ENCODE results near the gene KYNU. TPM values are rescaled to one million over a fixed set of nuclear protein-coding genes. Genes with fewer than 3 reads are reported as not detected.

The KYNU gene
- total RNA-seq, 1 donor from 2014 or later: 1.0 TPM

GRCh38 chr2:142951190-142952007 is 73.9 kb downstream of the KYNU start:
- Histone ChIP-seq H3K9me3 (replicated peaks) (no peaks in the 10 kb centered on the region), H3K4me3 (no peak overlapping the region), H3K4me1 (no peaks in the 10 kb centered on the region), H3K36me3 (no peaks in the 10 kb centered on the region), H3K27ac (replicated peaks) (no peak overlapping the region), H3K27me3 (ENCODE audit: low read depth) (no peaks in the 10 kb centered on the region)
- no peak for DNase-seq
- intact Hi-C loops (cut with micrococcal nuclease): no loop called here
- TF ChIP-seq, protein P1, sequence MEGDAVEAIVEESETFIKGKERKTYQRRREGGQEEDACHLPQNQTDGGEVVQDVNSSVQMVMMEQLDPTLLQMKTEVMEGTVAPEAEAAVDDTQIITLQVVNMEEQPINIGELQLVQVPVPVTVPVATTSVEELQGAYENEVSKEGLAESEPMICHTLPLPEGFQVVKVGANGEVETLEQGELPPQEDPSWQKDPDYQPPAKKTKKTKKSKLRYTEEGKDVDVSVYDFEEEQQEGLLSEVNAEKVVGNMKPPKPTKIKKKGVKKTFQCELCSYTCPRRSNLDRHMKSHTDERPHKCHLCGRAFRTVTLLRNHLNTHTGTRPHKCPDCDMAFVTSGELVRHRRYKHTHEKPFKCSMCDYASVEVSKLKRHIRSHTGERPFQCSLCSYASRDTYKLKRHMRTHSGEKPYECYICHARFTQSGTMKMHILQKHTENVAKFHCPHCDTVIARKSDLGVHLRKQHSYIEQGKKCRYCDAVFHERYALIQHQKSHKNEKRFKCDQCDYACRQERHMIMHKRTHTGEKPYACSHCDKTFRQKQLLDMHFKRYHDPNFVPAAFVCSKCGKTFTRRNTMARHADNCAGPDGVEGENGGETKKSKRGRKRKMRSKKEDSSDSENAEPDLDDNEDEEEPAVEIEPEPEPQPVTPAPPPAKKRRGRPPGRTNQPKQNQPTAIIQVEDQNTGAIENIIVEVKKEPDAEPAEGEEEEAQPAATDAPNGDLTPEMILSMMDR (IDR thresholded peaks at IDR 0.05; ENCODE audit: borderline replicate concordance): no peak

GRCh38 chr2:142952018-142952417 is 74.6 kb downstream of the KYNU start:
- H3K9me3 ChIP-seq (replicated peaks): no peaks in the 10 kb centered on the region
- H3K36me3 ChIP-seq: no peaks in the 10 kb centered on the region
- no peaks in the 10 kb centered on the region for H3K4me1 ChIP-seq
- no peaks in the 10 kb centered on the region for H3K27me3 ChIP-seq (ENCODE audit: low read depth)
- intact Hi-C loops (cut with micrococcal nuclease): no loop called here
- H3K4me3 ChIP-seq: no peak overlapping the region
- TF ChIP-seq, protein P1 (IDR thresholded peaks at IDR 0.05; ENCODE audit: borderline replicate concordance): no peak
- DNase-seq: no peak
- H3K27ac ChIP-seq (replicated peaks): no peak overlapping the region

DNA sequence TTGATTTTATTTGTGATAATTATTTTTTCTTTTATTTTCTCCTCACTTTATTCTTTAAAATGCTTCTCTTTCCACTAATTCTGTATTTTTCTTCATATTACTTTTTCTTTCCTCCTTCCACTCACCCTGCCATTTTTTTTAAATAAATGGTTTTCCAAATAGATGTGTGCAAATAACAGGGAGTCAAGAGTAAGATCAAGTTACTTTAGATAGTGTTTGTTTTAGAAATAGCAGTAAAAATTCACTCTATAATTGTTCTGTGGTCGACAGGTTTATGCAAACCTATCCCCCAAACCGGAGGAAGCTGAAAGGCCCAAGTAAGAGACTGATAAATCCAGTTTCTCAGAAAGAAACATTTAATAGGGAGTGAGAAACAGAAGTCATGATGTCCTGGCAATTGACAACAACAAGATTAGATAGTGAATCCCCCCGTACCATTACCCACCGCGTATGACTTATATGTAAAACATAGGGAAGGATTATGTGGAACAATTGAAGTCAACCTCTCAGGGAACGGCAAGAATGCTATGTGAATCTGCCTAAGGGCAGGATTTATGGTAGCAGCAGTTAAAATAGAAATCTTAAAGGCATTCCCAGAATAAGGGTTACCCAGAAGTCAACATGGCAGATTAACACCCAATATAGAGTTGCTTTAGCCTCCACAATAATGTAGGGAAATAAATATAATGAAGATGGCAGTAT is 75.5 kb downstream of the KYNU start:
- Histone ChIP-seq H3K27ac (replicated peaks) (no peak overlapping the region), H3K4me1 (no peaks in the 10 kb centered on the region), H3K27me3 (ENCODE audit: low read depth) (no peaks in the 10 kb centered on the region), H3K36me3 (no peaks in the 10 kb centered on the region), H3K4me3 (no peak overlapping the region), H3K9me3 (replicated peaks) (no peaks in the 10 kb centered on the region)
- DNase-seq: no peak
- intact Hi-C loops (cut with micrococcal nuclease): no loop called here
- TF ChIP-seq, protein P1 (IDR thresholded peaks at IDR 0.05; ENCODE audit: borderline replicate concordance): no peak

- intact Hi-C loops (cut with micrococcal nuclease): no loop called here
- Histone ChIP-seq H3K36me3 (no peaks in the 10 kb centered on the region), H3K27me3 (ENCODE audit: low read depth) (no peaks in the 10 kb centered on the region), H3K27ac (replicated peaks) (no peak overlapping the region), H3K4me1 (no peaks in the 10 kb centered on the region), H3K4me3 (no peak overlapping the region), H3K9me3 (replicated peaks) (no peaks in the 10 kb centered on the region)
- DNase-seq: no peak
- TF ChIP-seq, protein P1 (IDR thresholded peaks at IDR 0.05; ENCODE audit: borderline replicate concordance): no peak
These were observed 77.0 kb downstream of the KYNU start for GRCh38 chr2:142954493-142954892.

DNA sequence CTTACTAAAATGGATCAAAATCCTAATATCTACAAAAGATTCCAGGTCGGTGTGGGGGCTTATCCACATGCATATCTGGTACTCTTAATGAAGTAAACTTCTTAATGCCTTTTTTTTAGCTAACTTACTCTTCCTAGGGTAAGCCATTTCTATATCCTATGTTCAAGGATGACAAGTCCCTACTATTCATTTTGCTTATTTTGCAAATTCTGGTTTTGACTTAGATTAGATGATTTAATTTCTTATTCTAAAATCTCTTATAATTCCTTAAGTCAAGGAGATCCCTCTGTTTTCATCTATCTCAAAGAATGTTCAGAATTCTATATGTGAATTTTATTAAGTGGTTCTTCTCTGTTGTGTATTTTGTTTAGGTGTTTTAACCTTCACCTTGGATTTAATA is 79.7 kb downstream of the KYNU start:
- TF ChIP-seq, protein P1 (IDR thresholded peaks at IDR 0.05; ENCODE audit: borderline replicate concordance): no peak
- H3K9me3 ChIP-seq (replicated peaks): no peaks in the 10 kb centered on the region
- DNase-seq: no peak
- no peak overlapping the region for H3K27ac ChIP-seq (replicated peaks)
- no peaks in the 10 kb centered on the region for H3K4me1 ChIP-seq
- H3K36me3 ChIP-seq: no peaks in the 10 kb centered on the region
- H3K4me3 ChIP-seq: no peak overlapping the region
- H3K27me3 ChIP-seq (ENCODE audit: low read depth): no peaks in the 10 kb centered on the region
- intact Hi-C loops (cut with micrococcal nuclease): no loop called here
